ENCODE results near the gene SFXN3. TPM values are rescaled to one million over a fixed set of nuclear protein-coding genes. Genes with fewer than 3 reads are reported as not detected.
A peak's percentile ranks its signal among the peaks of the same experiment; 100 is the strongest.

Gene SFXN3
- total and polyA plus RNA-seq, 2 of the 13 experiments (the other 11 are each of a cell fraction or from before 2014, with no cell fraction given), result 16.8 to 71.5 TPM

DNA sequence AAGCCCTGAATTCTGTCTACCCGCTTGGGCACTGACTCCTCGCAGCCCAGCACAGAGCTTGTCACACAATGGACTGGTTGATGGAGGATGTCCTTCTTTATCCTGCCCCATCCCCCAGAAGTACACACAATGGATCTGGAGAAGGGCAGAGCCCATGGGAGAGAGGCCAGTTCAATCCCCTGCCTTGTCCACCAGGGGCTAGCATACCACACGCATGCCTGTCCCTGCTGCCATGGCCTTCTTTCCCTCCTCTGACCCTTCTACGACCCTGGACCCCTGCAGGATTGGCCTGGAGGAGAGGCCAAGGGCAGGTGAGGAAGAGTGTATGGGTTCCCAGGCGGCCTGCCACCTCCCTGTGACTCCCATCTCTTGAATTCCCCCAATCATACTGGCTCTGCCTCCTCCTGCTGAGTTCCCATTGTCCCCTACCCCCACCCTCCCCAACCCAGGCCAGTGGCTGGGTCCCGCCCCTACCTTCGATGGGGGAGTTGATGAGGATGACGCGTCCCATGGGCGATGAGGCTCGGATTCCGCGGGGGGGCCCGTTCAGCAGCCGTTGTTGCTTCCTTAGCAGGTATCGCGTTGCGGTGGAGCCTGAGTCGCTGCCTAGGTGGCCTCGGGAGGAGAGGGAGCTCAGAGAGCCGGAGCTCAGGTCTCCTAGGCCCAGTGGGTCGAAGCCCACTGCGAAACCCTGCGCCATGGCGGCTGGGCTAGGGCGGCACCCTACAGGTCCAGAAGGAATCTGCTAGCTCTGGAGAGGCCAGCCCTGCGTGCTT, 1.3 kb upstream of the SFXN3 start (continued):
- TF ChIP-seq, protein P1, sequence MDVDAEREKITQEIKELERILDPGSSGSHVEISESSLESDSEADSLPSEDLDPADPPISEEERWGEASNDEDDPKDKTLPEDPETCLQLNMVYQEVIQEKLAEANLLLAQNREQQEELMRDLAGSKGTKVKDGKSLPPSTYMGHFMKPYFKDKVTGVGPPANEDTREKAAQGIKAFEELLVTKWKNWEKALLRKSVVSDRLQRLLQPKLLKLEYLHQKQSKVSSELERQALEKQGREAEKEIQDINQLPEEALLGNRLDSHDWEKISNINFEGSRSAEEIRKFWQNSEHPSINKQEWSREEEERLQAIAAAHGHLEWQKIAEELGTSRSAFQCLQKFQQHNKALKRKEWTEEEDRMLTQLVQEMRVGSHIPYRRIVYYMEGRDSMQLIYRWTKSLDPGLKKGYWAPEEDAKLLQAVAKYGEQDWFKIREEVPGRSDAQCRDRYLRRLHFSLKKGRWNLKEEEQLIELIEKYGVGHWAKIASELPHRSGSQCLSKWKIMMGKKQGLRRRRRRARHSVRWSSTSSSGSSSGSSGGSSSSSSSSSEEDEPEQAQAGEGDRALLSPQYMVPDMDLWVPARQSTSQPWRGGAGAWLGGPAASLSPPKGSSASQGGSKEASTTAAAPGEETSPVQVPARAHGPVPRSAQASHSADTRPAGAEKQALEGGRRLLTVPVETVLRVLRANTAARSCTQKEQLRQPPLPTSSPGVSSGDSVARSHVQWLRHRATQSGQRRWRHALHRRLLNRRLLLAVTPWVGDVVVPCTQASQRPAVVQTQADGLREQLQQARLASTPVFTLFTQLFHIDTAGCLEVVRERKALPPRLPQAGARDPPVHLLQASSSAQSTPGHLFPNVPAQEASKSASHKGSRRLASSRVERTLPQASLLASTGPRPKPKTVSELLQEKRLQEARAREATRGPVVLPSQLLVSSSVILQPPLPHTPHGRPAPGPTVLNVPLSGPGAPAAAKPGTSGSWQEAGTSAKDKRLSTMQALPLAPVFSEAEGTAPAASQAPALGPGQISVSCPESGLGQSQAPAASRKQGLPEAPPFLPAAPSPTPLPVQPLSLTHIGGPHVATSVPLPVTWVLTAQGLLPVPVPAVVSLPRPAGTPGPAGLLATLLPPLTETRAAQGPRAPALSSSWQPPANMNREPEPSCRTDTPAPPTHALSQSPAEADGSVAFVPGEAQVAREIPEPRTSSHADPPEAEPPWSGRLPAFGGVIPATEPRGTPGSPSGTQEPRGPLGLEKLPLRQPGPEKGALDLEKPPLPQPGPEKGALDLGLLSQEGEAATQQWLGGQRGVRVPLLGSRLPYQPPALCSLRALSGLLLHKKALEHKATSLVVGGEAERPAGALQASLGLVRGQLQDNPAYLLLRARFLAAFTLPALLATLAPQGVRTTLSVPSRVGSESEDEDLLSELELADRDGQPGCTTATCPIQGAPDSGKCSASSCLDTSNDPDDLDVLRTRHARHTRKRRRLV (CRISPR knock-in tag; IDR thresholded peaks at IDR 0.05), result no peak
- TF ChIP-seq CEBPG (CRISPR knock-in tag; IDR thresholded peaks at IDR 0.05) (no peak), FIP1L1 (IDR thresholded peaks at IDR 0.05; ENCODE audit: borderline replicate concordance, insufficient read depth, low read depth, low read length) (no peak), ZNF3 (CRISPR knock-in tag; IDR thresholded peaks at IDR 0.05) (peak; percentile 74; the same call in 1 of the 2 replicates), DMTF1 (CRISPR knock-in tag; IDR thresholded peaks at IDR 0.05) (no peak), TBL1XR1 (IDR thresholded peaks at IDR 0.05; ENCODE audit: borderline replicate concordance, low read length, partially characterized antibody) (no peak), RXRA (CRISPR knock-in tag; IDR thresholded peaks at IDR 0.05) (0 out of 2 replicates have a peak, but pooled peaks have one; percentile 28), SP4 (CRISPR knock-in tag; IDR thresholded peaks at IDR 0.05) (0 out of 2 replicates have a peak, but pooled peaks have one; percentile 20), ZMAT5 (CRISPR knock-in tag; IDR thresholded peaks at IDR 0.05; ENCODE audit: borderline replicate concordance, low read depth) (no peak), ZNF570 (CRISPR knock-in tag; IDR thresholded peaks at IDR 0.05; ENCODE audit: borderline replicate concordance) (no peak), MAFG (CRISPR knock-in tag; IDR thresholded peaks at IDR 0.05) (no peak), CTCF (CRISPR knock-in tag; IDR thresholded peaks at IDR 0.05) (peak; percentile 28; the same call in 1 of the 2 replicates), RBM39 (IDR thresholded peaks at IDR 0.05; ENCODE audit: low read depth, low read length, poor library complexity, severe bottlenecking) (no peak), PRMT3 (CRISPR knock-in tag; IDR thresholded peaks at IDR 0.05; ENCODE audit: borderline replicate concordance, low read depth) (no peak), ZNF550 (CRISPR knock-in tag; IDR thresholded peaks at IDR 0.05; ENCODE audit: borderline replicate concordance) (no peak), ZBTB38 (CRISPR knock-in tag; IDR thresholded peaks at IDR 0.05) (no peak), ZNF569 (CRISPR knock-in tag; IDR thresholded peaks at IDR 0.05; ENCODE audit: borderline replicate concordance) (no peak), KMT2B (CRISPR knock-in tag; IDR thresholded peaks at IDR 0.05) (no peak)
- TF ChIP-seq, protein P2, sequence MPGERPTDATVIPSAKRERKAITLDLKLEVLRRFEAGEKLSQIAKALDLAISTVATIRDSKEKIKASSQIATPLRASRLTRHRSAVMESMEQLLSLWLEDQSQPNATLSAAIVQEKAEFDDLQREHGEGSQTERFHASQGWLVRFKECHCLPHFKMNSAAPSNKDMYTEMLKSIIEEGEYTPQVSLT (CRISPR knock-in tag; IDR thresholded peaks at IDR 0.05; ENCODE audit: borderline replicate concordance, low read depth), result no peak
